Hepatocyte (in vitro differentiated cells): Measurements from ENCODE around the gene CNPPD1. TPM values are rescaled to one million over a fixed set of nuclear protein-coding genes. Genes with fewer than 3 reads are reported as not detected.
A peak's percentile ranks its signal among the peaks of the same experiment; 100 is the strongest.

Source experiments
- DNase-seq: peaks from one replicate; pipeline ENCODE4 v3.0.0-alpha.2; 2016; ENCODE audit warnings: low spot score
- H2AFZ ChIP-seq: fragments of 200-600 bp; sonication (generic); 2 replicates; pipeline ENCODE4 v1.6.0; 2016; ENCODE audit warnings: antibody characterized with exemption, mild to moderate bottlenecking
- H3K27ac ChIP-seq: fragments of 200-600 bp; sonication (generic); 2 replicates; pipeline ENCODE4 v1.5.1; 2016; ENCODE audit warnings: mild to moderate bottlenecking
- H3K27me3 ChIP-seq: fragments of 200-600 bp; sonication (generic); 2 replicates; pipeline ENCODE4 v1.6.1; 2016
- H3K36me3 ChIP-seq: fragments of 200-600 bp; sonication (generic); replicated peaks from 2 replicates; pipeline ENCODE4 v1.5.1; 2016; ENCODE audit warnings: low read depth; ENCODE audit not compliant: insufficient read depth
- H3K4me1 ChIP-seq: fragments of 200-600 bp; sonication (generic); 2 replicates; pipeline ENCODE4 v1.5.1; 2016; ENCODE audit warnings: mild to moderate bottlenecking, moderate library complexity; ENCODE audit not compliant: insufficient read depth
- H3K4me2 ChIP-seq: fragments of 200-600 bp; sonication (generic); 2 replicates; pipeline ENCODE4 v1.6.0; 2016
- H3K4me3 ChIP-seq: fragments of 200-600 bp; sonication (generic); 2 replicates; pipeline ENCODE4 v1.5.1; 2016; ENCODE audit warnings: mild to moderate bottlenecking
- H3K79me2 ChIP-seq: fragments of 200-600 bp; sonication (generic); 2 replicates; pipeline ENCODE4 v1.6.0; 2017; ENCODE audit warnings: mild to moderate bottlenecking
- H3K9me2 ChIP-seq: fragments of 200-600 bp; sonication (generic); replicated peaks from 2 replicates; pipeline ENCODE4 v1.6.0; 2017; ENCODE audit warnings: mild to moderate bottlenecking; ENCODE audit not compliant: insufficient read depth
- H3K9me3 ChIP-seq: fragments of 200-600 bp; sonication (generic); 2 replicates; pipeline ENCODE4 v1.5.1; 2016; ENCODE audit warnings: low read depth, mild to moderate bottlenecking
- H4K20me1 ChIP-seq: fragments of 200-600 bp; sonication (generic); 2 replicates; pipeline ENCODE4 v1.6.0; 2016; ENCODE audit warnings: mild to moderate bottlenecking; ENCODE audit not compliant: insufficient read depth, poor library complexity, severe bottlenecking
- EZH2 ChIP-seq: fragments of 200-600 bp; sonication (generic); IDR thresholded peaks from 2 replicates; pipeline ENCODE4 v1.6.1; 2016; ENCODE audit warnings: antibody characterized with exemption, mild to moderate bottlenecking, borderline replicate concordance
- EZH2phosphoT487 ChIP-seq: fragments of 200-600 bp; sonication (generic); IDR thresholded peaks from one replicate; pipeline ENCODE4 v1.6.1; 2018; ENCODE audit warnings: antibody characterized with exemption, mild to moderate bottlenecking, low read depth, moderate library complexity; ENCODE audit not compliant: unreplicated experiment, severe bottlenecking
- WGBS: methylation state at CpG from one replicate; pipeline ENCODE4 v1.1.6; 2016; ENCODE audit warnings: low lambda C conversion rate; ENCODE audit errors: missing lambda C conversion rate; 5-methylcytosine and 5-hydroxymethylcytosine counted together
- polyA plus RNA-seq: library from polyadenylated mRNA; unstranded; fragments of >200 nt; fragmentation: Nextera tagmentation; extraction: Ambion mirVana; gene quantifications from 2 replicates; pipeline ENCODE4 v1.2.1, GENCODE V29; 2016
- total RNA-seq: library from RNA; depleted of rRNA; stranded (reverse); fragments of >200 nt; gene quantifications from 2 replicates; pipeline ENCODE4 v1.2.3, GENCODE V29; 2014
- TF ChIP-seq, protein P1 (sequence below): fragments of 200-600 bp; sonication (generic); IDR thresholded peaks from 2 replicates; pipeline ENCODE4 v1.5.1; 2016; ENCODE audit warnings: antibody characterized with exemption, mild to moderate bottlenecking; ENCODE audit not compliant: poor library complexity

Gene CNPPD1
- total RNA-seq (25.8 and 34.0 TPM in 2 replicates), polyA plus RNA-seq (49.4 and 50.8 TPM in 2 replicates)

DNA sequence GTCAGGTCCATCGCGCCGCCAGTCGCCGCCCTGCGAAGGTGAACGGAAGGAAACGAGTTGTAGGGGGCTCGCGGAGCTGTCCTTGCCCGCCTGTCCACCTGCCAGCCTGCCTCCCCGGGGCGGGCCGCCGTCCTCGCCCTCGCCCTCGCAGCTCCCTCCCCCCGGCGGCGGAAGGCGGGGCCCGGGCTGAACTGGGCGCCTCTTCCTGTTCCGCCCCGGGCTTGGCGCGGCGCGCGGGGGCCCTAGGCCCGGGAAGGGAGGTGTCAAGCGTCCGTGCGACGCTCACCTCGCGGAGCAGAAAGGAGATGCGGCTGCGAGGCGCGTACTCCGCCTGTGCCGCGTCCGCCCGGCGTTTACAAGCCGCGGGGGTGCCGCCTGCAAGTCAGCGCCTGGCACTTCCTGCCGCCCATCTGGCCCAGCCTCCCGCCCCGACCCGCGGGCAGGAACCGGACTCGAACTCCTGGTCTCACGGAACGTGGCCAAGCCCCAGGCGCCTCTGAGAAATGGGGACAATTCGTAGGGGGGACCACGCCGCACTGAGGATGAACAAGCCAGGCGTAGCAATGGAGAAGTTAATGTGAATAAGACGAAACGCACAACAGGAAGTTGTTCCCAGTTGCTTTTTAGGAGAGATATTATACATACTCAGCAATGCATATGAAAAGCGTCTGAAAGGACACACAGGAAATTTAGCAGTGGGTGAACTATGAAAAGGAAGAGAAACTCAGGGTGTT is at the start of gene CNPPD1:
CNPPD1 (minus strand) TSS at position 108 of the 734 bp plus-strand sequence; CDS start at position 11, 97 bp downstream.
- Histone ChIP-seq H3K27me3 (no peaks in the 10 kb centered on the region), H3K9me3 (no peaks in the 10 kb centered on the region), H3K4me1 (peaks cover 14% of the 10 kb centered on the region), H3K9me2 (no peaks in the 10 kb centered on the region), H4K20me1 (peaks cover 10% of the 10 kb centered on the region), H3K4me2 (peak within 1 kb of the TSS; percentile 84), H3K4me3 (peak within 1 kb of the TSS; percentile 71), H3K79me2 (peaks cover 43% of the 10 kb centered on the region), H2AFZ (peak within 1 kb of the TSS; percentile 75), H3K27ac (peak within 1 kb of the TSS; percentile 98), H3K36me3 (no peaks in the 10 kb centered on the region)
- 1% methylated on average over 59 of the region's 69 CpGs for WGBS
- peak; percentile 95 for DNase-seq
- TF ChIP-seq, protein P1, sequence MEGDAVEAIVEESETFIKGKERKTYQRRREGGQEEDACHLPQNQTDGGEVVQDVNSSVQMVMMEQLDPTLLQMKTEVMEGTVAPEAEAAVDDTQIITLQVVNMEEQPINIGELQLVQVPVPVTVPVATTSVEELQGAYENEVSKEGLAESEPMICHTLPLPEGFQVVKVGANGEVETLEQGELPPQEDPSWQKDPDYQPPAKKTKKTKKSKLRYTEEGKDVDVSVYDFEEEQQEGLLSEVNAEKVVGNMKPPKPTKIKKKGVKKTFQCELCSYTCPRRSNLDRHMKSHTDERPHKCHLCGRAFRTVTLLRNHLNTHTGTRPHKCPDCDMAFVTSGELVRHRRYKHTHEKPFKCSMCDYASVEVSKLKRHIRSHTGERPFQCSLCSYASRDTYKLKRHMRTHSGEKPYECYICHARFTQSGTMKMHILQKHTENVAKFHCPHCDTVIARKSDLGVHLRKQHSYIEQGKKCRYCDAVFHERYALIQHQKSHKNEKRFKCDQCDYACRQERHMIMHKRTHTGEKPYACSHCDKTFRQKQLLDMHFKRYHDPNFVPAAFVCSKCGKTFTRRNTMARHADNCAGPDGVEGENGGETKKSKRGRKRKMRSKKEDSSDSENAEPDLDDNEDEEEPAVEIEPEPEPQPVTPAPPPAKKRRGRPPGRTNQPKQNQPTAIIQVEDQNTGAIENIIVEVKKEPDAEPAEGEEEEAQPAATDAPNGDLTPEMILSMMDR, result no peak
- TF ChIP-seq EZH2 (no peak), EZH2phosphoT487 (no peak)

- Histone ChIP-seq H2AFZ (no peak overlapping the region), H3K27ac (no peak overlapping the region), H3K4me1 (peaks cover 9% of the 10 kb centered on the region), H3K9me2 (no peaks in the 10 kb centered on the region), H3K27me3 (no peaks in the 10 kb centered on the region), H3K9me3 (no peaks in the 10 kb centered on the region), H3K4me2 (no peak overlapping the region), H3K4me3 (no peak overlapping the region), H4K20me1 (no peaks in the 10 kb centered on the region), H3K79me2 (peaks cover 25% of the 10 kb centered on the region), H3K36me3 (no peaks in the 10 kb centered on the region)
- TF ChIP-seq, protein P1, result no peak
- TF ChIP-seq EZH2 (no peak), EZH2phosphoT487 (no peak)
- no peak for DNase-seq
- WGBS, result 98% methylated on average over 3 of the region's 3 CpGs
These were observed 48.6 kb upstream of the CNPPD1 start for GRCh38 chr2:219225350-219225749.

GRCh38 chr2:219223831-219224610 is 47.3 kb upstream of the CNPPD1 start:
- Histone ChIP-seq H3K9me3 (no peaks in the 10 kb centered on the region), H3K79me2 (peaks cover 25% of the 10 kb centered on the region), H2AFZ (no peak overlapping the region), H3K4me1 (peaks cover 16% of the 10 kb centered on the region), H3K4me3 (no peak overlapping the region), H3K4me2 (no peak overlapping the region), H3K27ac (no peak overlapping the region), H3K9me2 (no peaks in the 10 kb centered on the region), H4K20me1 (no peaks in the 10 kb centered on the region), H3K27me3 (no peaks in the 10 kb centered on the region), H3K36me3 (no peaks in the 10 kb centered on the region)
- no peak for DNase-seq
- TF ChIP-seq EZH2 (no peak), EZH2phosphoT487 (no peak)
- TF ChIP-seq, protein P1, result no peak
- 97% methylated on average over 31 of the region's 31 CpGs for WGBS
